NCI-H1092 (cell line): ENCODE results near the gene CD276.
"Not testable (repeated sequence)": the region's sequence is repeated elsewhere in the genome, so short reads cannot be mapped to it uniquely, and the experiment has no call there.

ENCODE experiments used
- DNase-seq: peaks from one replicate; lab custom pipeline; 2025; lab: John Stamatoyannopoulos, UW

Gene CD276

DNA sequence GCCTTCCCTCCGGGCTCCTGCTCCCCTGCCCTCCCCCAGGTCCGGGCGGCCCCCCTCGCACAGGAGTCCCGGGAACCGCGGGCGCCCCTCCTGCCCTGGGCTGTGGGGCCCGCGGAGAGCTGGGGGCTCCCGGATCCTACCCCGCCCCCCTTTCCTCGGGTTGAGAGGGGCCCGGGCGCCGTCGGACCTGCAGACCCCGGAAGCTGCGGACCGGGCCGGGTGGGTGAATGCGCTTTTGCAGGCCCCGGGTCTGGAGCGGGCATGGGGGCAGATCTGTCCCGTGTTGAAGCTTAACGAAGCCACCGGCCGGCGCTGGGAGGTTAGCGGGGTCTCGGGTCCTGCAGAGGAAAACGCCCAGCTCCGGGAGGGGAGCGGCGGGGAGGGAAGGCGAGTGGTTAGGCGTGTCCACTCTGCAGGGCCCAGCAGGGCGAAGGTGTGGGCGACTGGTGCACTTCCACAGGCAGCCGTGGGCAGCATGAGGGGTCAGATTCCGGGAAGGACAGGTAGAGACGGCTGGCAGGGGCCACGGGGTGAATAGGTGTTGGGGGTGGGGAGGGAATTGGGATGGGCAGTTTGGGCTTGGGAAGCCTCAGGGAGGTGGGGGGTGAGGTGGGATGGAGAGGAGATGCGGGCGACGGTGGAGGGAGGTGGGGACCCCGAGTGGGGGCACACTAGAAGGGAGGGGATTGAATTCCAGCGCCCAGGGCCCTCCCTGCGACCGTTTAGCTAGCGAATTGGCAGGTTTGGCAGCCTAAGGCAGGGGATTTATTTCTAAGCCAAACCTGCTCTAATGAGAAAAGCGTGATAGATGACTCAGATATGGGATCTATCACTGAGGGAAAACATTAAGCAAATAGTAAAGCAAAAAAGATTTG is 635 bp downstream of the CD276 start:
- DNase-seq: no peak

DNA sequence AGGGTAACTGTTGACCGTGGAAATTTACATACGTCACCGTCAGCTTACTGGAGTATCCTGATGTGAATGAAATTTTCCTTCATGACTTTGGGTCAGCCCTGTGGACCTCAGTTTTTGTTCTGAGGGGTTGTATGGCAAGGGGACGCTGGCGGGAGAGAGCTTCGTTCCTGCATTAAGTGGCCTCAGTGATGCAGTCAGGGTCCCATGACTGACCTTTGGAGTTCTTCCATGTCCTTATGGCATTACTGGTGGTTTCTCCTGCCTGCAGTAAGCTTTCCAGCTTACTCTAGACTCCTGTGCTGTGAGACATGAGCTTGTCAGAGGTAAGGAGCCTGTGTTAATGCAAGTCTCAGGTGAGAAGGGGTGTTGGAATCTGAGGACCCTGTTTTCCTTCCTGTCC is 1.8 kb downstream of the CD276 start:
- DNase-seq: no peak

DNA sequence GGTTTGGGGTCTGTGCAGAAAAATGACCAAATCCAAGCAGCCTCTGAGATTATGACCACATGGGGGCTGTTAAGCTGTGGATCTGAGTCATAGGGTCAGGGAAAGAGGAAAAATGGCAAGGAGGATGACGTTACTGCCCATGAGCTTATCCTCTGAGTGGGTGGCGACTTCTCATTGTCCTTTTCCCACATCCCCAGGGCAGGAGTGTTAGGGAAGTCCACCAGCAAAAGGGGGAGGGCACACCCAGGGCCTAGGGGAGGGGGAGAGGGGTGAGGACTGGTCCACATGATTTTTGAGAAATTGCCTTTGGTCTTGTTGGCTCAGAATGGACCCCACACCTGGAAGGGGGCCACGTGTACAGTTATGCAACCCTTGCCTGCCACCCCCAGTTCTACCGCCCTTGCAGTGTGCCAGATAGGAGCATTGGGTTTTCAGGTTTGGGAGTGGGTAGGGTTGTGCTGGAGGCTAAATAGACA is 2.6 kb downstream of the CD276 start:
- no peak for DNase-seq

DNA sequence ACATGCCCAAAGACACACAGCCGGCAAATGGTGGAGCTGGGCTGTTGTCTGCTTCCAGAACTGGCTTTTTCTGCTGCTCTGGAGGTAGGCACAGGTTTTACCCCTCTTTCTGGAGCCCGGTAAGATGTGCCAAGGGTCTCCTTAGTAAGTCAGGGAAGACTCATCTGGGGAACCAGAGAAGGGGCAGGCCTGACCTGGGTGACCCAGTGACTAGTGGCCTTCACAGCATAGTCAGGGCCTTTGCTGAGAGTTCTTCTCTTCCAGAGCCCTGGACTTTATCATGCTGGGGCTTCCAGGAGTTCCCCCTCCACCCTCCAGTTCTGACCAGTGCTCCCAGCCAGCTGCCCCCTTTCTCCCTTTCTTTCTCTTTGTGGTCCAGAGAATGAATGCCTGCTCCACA is 3.2 kb downstream of the CD276 start:
- no peak for DNase-seq

DNA sequence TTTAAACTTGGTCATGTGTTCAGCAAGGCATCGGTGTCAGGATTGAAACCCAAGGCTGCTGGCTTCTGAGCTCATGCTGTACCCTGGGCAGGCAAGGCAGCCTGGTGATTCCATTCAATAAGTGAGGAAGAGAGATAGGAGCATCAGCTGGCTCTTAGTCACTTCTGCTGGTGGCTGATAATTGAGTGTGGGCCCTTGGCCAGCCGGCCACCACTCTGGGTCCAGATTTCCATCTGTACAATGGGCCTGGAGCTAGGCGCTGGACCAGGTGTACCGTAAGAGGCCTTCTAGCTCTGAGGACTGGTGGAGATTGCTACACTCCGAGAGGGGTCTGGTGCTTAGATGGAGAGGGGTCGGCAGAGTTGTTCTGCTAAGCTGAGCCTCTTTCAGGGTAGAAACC is 4.3 kb downstream of the CD276 start:
- DNase-seq: no peak

DNA sequence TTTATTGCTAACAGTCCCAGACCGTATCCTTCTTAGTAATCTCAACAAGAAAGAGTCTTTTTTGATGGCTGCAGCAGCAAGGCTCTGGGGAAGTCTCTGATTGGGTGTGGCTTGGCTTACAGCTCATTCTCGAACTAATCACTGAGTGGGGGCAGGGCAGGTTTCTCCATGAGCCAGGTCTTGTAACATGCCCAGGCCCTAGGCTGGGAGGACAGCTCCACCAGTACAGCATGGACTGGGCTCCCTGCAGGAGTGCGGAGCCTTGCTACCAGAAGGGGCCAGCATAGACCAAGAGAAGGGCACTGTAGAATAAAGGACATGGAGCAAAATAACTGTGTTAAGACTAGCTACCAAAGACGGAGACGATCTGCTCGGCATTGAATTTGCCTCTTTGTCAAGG is 7.2 kb downstream of the CD276 start:
- no peak for DNase-seq

DNA sequence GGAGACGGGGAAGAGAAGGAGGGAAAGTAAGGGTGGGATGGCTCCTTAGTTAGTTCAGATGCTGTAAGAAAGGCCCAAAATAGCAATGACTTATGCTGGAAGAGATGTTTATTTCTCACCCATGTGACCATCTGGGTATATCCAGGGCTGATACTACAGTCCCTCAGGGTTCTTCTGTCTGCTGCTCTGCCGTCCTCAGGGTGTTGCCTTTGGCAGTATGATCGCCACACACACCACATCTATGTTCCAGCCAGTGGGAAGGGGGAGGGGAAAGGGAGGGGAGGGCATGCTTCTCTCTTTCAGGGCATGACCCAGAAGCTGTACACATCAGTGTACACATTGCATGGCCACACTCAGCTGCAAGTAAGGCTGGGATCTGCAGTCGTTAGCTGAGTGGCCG is 10.2 kb downstream of the CD276 start:
- no peak for DNase-seq

DNA sequence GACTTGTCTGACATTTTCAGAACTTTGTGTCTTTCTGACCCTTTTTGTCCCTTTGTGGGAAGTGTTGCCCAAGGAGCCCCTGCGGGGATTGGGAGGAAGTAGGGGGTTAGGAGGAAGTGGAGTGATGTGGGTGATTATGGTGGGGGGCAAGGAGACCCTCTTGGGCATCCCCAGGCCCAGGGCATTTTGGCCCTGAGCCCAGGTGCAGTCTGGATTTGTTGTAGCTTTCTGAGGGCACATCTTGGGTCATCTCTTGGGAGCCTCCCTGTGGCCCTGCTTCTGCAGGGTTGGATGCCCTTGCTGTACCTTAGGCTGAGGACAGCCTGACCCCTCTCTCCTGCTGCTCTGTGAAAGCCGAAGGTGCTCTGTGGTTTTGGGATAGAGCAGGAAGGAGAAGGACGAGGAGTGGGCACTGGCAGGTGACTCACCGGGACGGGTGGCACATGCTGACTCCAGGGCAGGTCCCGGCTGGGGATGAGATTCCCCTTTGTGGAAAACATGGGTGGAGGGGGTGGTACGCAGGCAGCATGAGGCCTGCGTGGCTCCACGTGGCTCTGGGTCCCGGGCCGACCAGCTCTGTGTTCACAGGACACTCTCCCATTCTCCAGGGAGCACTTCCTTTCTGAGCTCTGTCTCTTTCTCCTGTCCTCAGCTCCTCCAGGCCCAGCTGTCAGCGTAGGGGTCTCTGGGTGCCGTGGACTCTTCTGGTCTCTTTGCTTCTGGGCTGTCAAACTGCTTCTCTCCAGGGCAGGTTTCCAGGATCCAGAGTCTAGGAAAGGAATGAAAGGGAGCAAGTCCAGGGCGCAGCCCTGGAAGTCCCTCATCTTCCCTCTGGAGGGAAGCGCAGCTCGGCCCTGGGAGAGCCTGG is 11.8 kb downstream of the CD276 start:
- DNase-seq: no peak

DNA sequence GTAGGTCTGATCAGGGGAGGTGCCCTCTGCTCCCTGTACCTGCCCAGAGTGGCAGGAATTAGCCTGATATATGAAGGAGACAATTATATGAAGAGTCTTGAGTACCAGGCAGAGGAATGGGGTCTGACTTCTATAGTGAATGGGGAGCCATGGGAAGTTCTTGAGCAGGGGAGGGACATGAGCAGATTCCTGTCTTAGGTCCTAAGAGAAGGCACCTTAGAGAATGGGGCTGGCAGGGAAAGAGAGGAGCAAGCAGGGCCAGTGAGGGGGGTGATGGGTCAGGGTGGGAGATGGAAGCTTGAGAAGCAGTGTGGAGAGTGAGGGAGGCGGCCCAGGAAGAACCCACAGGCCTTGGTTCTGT is 12.4 kb downstream of the CD276 start:
- DNase-seq: no peak

DNA sequence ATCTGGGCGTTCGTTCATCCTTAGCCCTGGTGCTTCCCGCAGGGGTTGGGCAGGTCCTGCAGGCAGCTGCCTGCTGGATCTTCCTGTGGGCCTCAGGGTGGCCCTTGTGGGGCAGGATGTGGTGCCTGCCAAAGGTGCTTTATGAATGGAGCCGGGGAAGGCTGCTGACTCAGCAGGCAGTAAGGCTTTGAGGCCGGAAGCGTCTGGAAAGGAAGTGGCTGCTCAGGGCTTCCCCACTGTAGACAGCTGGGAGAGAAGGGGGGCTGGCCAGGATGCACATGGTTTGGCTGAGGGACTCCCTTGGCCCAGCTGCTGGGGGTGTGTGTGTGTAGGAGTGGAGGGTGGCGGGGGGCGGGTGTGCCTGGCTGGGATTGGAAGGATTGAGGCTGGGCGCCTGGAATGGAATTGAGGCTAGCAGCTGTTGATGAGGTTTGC is 12.9 kb downstream of the CD276 start:
- peak; percentile 55 for DNase-seq

DNA sequence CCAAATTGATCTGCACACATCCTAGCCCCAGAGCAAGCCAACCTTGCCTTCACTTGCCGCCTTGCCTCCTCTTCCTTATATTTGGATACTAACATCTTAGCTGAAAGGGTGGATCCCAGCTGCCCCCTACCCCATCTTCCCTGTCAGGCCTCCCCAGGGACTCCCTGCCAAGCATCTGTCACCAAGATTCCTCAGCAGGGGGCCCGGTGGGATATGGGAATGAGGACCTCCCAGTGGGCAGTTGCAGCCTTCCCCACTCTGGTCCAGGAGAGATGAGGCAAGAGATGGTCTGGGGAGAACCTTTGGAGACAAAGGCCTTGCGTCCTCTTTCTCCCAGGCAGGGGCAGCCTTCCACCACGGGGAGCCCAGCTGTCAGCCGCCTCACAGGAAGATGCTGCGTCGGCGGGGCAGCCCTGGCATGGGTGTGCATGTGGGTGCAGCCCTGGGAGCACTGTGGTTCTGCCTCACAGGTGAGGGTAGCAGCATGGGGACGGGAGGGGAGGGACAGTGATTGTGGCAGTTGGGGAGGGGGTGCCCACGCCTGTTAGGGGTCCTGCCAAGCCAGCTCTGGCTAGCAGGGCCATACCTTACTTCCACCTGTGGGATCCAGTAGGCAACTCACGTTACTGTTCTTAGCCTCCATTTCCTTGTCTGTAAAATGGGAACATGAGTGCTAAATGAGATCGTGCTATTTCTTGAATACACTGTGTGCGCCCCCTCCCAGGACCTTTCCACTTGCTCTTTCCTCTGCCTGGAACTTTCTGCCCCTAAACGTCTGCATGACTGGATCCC is 15.3 kb downstream of the CD276 start:
- DNase-seq: no peak

DNA sequence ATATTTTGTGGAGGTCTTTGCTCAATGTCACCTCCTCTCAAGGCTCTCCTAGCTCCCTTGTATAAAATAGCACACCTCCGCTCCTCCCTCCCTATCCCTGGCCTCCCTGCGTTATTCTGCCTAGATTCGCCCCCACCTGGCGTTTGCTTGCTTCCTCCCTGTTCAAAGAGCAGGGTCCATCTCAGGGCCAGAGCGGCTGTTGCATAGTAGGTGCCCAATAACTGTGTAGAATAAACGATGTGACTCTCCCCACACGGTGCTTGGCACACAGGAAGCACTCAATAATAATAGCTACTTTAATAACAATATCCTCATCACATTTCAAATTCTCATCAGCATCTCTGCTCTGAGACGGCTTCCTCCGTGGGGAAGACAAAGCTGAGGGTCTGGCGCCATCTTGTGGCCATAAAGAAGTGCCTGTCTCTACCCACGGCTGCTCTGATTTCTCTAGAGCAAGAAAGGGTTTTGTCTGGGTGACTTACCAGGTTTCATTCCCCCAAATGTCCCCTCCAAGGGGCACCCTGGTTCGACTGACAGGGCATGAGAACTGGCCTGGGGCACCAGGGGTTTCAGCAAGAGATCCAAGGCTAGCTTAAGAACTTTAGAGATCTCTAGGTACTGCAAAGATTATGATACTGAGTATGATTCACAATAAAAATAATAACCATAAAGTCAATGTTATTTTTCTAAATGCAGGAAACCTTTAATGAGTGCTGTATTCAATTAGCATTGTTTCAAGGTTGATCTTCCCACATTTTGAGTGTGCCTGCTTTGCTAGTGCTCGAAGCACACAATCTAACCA is 16.1 kb downstream of the CD276 start:
- DNase-seq: peak; percentile 65

DNA sequence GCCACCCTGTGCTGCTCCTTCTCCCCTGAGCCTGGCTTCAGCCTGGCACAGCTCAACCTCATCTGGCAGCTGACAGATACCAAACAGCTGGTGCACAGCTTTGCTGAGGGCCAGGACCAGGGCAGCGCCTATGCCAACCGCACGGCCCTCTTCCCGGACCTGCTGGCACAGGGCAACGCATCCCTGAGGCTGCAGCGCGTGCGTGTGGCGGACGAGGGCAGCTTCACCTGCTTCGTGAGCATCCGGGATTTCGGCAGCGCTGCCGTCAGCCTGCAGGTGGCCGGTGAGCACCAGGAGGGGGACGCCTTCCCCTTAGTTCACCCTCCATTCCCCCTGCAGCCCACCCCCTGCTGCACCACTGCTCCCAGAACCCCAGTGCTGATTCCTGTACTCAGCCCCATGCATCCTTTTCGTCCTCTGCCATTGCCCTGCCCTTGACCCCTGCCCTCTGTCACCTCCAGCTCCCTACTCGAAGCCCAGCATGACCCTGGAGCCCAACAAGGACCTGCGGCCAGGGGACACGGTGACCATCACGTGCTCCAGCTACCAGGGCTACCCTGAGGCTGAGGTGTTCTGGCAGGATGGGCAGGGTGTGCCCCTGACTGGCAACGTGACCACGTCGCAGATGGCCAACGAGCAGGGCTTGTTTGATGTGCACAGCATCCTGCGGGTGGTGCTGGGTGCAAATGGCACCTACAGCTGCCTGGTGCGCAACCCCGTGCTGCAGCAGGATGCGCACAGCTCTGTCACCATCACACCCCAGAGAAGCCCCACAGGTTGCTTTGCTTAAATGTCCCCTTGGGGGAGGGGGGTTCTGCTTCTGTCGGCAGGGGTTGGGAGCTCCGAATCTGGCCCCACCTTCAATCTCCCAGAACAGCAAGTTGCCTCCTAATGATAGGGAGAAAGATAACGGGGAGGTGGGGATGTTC is 18.4 kb downstream of the CD276 start:
- DNase-seq: not testable (repeated sequence)

DNA sequence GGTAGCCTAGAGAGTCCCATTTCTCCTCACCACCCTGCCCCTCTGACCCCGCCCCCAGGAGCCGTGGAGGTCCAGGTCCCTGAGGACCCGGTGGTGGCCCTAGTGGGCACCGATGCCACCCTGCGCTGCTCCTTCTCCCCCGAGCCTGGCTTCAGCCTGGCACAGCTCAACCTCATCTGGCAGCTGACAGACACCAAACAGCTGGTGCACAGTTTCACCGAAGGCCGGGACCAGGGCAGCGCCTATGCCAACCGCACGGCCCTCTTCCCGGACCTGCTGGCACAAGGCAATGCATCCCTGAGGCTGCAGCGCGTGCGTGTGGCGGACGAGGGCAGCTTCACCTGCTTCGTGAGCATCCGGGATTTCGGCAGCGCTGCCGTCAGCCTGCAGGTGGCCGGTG is 19.4 kb downstream of the CD276 start:
- not testable (repeated sequence) for DNase-seq

DNA sequence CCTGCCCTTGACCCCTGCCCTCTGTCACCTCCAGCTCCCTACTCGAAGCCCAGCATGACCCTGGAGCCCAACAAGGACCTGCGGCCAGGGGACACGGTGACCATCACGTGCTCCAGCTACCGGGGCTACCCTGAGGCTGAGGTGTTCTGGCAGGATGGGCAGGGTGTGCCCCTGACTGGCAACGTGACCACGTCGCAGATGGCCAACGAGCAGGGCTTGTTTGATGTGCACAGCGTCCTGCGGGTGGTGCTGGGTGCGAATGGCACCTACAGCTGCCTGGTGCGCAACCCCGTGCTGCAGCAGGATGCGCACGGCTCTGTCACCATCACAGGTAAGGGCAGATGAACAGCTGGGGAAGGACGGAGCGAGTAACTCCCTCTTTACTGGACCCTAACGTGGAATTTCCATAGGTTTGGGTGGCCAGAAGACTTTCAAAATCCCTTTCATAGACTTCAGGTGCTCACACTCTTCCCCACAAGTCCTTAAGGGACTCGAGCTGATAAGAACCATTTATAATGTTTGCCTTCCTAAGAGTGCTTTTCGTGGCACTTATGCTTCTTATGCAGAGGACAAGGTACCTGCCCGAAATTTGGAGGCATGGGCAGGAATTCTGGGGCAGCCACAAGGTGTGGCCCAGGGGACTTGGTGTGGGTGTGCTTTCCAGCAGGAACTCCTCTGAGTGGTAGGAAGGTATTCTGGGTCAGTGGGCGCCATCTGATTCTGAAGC is 20.1 kb downstream of the CD276 start:
- DNase-seq: not testable (repeated sequence)

DNA sequence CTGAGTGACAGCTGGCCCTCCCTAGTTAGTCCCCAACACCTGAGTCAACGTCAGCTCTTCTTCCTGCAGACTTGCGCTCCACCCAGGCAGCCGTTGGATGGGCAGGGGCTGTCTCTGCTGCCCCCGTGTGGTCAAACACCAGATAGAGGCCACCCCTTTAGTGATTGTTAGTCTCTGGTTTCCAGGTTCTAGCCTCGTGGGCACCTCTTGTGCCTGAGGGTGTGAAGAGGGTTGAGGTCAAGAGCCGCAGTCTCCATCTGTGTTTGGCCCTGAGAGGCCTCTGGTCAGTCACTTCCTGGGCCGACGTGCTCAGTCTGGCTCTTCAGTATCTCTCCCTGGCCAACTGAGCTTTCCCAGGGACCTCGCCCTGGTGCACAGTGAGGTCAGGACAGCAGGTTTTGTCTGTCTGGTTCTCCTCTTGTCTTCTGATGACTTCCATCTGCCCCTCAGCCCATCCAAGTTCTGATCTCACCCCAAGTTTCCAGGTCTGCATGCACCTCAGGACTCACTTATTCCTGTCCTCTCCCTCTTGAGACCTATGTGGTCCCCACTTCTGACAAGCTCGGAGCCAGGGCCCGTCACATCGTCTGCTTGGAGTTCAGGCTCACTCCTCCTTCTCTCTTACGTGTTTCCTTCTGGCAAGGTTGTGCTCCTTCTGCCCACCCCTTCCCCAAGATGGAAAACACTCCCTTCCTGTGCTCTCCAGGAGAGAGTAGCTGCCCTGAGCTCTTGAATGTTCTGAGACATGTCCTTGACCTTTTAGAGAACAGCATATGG is 20.9 kb downstream of the CD276 start:
- peak; percentile 11 for DNase-seq

DNA sequence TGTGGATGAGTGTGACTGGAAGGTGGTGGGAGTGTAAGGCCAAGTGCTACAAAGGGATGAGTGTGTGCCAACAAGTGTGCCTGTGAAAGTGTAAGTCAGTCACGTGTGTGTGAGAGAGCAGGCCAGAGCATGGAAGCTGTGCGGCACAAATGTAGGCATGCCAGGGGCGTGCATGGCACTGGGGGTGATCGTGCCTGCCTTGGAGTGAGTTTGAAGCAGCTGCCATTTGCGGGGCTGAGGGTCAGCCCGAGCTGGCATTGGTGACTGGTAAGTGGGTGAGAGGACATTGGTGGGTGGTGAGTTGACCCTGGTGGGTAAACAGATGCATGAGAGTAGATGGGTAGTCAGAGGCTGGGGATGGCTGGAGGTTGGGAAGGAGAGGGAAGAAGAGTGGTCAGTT is 24.5 kb downstream of the CD276 start:
- no peak for DNase-seq

DNA sequence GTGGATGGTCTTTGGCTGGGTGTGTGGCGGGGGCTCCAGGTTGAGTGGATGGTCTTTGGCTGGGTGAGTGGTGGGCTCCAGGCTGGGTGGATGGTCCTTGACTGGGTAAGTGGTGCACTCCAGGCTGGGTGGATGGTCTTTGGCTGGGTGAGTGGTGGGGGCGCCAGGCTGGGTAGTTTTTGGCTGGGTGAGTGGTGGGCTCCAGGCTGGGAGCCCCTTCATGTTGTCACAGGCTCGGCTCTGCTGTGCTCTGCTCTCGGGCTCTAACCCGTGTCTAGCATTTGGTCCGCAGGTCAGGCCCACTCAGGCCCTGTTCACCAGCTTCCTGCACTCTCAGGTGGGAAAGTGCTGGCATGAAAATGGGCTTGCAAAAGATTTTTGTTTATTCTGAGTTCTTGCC is 25.1 kb downstream of the CD276 start:
- no peak for DNase-seq

DNA sequence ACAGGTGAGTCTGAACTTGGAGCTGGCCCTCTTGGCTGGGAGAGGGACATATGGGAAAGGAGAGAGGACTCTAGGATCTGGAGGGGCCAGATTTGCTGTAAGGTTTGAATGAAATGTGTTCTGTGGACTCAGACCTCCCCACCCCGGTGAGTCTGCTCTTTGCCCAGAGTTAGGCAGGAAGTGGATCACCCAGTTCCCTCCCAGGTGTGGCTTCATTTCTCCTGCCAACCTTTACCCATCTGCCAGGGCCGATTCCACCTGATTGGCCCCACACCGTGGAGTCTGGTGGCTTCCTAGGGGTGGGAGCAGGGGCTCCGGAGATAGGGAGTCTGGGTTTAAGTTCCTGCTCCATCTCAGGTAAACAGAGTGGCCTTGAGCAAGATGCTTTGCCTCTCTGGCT is 25.5 kb downstream of the CD276 start:
- DNase-seq: no peak
